WI38 (cell line): ENCODE data around the gene ST8SIA6.

ENCODE experiments used
- H3K4me3 ChIP-seq: 2 replicates; pipeline ENCODE4 v1.5.1; 2011; ENCODE audit warnings: low read depth, mild to moderate bottlenecking, control low read depth, low read length
- CTCF ChIP-seq: IDR thresholded peaks from 2 replicates; pipeline ENCODE4 v1.5.1; 2012; ENCODE audit warnings: low read depth, mild to moderate bottlenecking, control low read depth, low read length

The ST8SIA6 gene

GRCh38 chr10:17365402-17365801 is 89.0 kb downstream of the ST8SIA6 start:
- H3K4me3 ChIP-seq, result no peak overlapping the region
- TF ChIP-seq CTCF, result no peak

GRCh38 chr10:17358461-17358860 is 95.9 kb downstream of the ST8SIA6 start:
- no peak overlapping the region for H3K4me3 ChIP-seq
- TF ChIP-seq CTCF, result no peak

- no peak overlapping the region for H3K4me3 ChIP-seq
- no peak for TF ChIP-seq CTCF
These were observed 96.6 kb downstream of the ST8SIA6 start for GRCh38 chr10:17357781-17358180.

- no peak overlapping the region for H3K4me3 ChIP-seq
- TF ChIP-seq CTCF, result no peak
These were observed 97.6 kb downstream of the ST8SIA6 start for GRCh38 chr10:17356820-17357219.

- no peak overlapping the region for H3K4me3 ChIP-seq
- TF ChIP-seq CTCF, result no peak
These were observed 99.6 kb downstream of the ST8SIA6 start for GRCh38 chr10:17354781-17355180.

- no peak overlapping the region for H3K4me3 ChIP-seq
- no peak for TF ChIP-seq CTCF
These were observed 100.7 kb downstream of the ST8SIA6 start for GRCh38 chr10:17353568-17354300.

GRCh38 chr10:17352583-17352982 is 101.8 kb downstream of the ST8SIA6 start:
- no peak overlapping the region for H3K4me3 ChIP-seq
- no peak for TF ChIP-seq CTCF
